ENCODE data around the gene BTD.
A peak's percentile ranks its signal among the peaks of the same experiment; 100 is the strongest.

BTD gene

GRCh38 chr3:15637131-15637951 lies 35.8 kb downstream of the BTD start:
- peak; percentile 27 for DNase-seq

DNA sequence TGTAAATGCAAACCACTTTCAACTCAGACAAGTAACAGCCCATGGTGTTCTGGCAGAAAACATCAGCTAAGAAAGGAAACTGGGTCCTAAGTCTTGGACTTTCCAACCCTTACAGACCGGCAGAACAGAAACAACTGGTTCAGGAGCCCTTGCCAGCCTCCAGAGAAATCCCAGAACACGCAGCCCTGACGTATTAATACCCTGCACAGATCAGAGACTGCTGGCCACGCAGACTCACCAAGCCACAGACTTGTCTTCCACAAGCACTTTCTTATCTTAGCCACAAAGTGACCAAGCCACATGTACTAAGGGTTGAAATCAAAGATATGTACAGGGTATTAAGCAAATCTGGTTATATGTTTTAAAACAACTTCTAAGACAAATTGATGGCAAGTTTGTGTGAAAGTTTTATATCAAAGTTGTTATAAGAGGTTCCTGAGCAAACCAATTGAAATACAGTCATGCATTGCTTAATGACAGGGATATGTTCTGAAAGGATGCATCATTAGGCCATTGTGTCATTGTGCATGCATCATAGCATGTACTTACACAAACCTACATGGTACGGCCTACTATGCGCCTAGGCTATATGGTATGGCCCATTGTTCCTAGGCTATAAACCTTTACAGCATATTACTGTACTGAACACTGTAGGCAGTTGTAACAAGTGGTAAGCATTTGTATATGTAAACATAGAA lies 36.8 kb downstream of the BTD start:
- no peak for DNase-seq

DNA sequence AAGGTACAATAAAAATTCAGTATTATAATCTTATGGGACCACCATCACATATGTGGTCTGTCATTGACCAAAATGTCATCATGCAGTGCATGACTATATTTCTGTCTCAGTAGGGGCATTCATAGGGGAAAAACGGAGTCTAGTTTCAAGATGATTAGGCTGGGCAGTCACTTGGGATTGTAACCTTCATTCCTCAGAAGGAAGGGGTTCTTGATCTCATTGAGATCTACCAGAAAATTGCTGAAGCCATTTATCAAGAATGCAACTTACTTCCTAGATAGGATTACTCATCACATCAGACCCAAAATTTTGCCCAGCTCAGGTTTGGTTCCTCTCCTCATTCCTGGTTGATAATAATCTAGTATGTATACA lies 37.3 kb downstream of the BTD start:
- DNase-seq = peak; percentile 28

DNA sequence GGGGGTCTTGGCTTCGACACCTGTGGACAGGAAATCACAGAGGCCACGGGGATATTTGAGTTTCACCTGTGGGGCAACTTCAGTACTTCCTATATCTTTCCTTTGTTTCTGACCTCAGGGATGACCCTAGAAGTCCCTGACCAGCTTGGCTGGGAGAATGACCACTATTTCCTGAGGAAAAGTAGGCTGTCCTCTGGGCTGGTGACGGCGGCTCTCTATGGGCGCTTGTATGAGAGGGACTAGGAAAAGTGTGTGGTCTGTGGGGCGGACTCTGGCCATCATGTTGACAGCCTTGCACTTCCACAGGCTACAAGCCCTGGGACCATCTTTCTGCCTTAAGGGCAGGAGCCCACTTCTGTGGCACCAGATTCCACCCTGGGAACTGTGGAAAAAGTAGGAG lies 43.7 kb downstream of the BTD start:
- DNase-seq = no peak

GRCh38 chr3:15645740-15646501 lies 44.4 kb downstream of the BTD start:
- DNase-seq = no peak

DNA sequence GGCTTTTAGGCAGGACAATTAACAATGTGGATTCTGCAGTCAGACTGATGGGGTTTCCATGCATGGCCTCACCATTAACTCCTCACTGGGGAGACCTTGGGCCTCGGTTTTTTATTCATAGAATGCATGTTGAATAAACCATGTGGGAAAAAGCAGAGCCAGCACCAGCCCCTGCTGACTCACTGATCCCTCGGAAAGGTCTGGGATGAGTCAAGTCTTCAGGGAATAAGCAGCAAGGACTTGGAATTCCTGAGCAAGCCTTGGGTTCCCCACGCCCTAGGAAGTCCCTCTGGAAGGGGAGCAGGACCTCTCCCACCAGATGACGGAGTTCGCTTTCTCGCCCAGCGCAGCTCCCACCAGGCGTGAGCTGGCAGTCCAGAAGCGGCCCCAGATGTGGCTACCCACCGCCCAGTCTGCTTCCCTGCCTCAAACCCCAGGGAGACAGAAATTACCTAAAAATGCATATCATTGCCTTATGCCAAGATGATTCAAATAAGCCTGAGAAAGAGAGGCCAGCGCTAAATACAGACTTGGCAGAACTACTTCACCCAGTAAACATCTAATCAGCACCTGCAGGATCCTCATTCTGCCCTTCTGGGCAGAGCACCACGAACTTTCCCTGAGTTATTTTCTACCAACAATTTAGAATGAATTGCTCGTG lies 45.4 kb downstream of the BTD start:
- DNase-seq = peak; percentile 31

DNA sequence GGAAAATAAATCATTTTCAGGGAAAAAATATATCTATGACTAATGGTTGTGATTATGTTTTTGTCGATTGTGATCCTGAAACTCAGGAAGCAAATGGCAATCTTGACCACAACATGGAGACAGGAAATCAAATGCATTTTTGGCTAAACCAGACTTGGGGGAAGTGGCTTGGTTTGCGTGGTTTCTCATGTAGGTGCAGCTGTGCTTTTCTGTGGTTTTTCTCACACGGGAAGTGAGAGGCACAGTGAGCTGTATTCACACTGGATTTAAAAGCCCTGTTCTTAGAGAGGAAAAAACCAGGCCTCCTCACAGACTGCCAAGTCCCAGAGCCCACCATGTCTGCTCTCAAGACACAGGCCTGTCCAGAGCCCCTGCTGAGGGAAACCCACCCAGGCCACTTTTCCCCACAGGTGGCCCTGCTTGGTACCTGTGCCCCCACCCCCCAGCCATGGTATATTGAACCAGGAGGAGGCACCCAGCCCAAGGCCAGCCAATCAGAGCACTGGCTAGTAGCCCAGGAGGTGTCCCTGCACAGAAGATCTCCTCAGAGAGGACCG lies 46.1 kb downstream of the BTD start:
- peak; percentile 91 for DNase-seq

GRCh38 chr3:15649341-15649740 lies 47.8 kb downstream of the BTD start:
- DNase-seq = no peak

DNA sequence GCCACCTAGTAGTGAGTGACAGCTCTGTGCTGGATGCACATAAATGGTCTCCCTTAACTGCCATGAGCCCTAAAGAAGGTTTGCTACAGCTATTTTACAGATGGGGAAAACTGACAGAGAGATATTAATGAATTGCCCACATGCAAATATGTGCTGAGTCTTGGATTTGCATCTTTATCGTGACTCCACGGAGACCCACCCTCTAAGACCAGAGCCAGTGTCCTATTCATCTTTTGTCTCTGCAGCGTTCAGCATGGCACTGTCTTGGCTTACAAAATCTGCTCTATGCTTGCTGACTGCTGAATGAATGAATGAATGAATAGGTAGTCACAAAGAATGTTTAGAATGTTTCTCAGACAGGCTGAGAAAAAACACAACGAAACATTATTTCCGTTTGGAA lies 48.3 kb downstream of the BTD start:
- DNase-seq = no peak

DNA sequence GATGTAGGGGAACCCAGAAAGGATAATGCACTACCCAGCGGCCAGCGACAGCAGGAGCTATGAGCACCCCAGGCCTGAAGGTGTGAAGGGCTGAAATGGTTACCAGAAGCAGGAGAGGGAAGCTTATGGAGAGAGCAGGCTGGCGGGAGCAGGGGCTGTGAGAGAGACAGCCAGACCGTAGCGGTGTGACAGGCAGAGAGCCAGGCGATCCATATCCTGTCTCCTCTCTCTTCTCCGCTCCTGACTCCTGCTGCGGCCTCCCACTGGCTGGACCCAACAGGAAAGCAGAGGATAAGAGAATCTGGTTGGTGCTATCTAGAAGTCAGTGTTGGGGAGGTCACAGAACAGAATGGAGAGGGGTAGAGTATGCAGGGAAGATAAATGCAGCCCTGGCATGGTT lies 49.9 kb downstream of the BTD start:
- no peak for DNase-seq

DNA sequence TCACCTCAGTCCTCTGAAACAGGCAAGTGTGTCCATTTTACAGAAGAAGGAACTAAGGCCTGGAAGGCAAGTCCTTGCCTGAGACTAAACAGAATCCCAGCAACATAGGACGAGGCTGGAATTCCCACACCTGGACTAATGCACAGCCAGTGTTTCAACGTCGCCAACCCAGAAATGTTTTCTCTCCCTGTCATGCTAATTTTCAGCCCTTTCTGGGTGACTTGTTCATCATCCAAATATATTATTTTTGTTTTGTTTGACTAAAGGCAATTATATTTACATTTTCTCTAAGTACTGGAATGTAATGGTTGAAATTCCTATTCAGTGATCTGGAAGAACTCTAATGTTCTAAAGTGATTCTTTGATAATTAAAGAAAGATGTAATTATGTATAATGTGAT lies 51.8 kb downstream of the BTD start:
- DNase-seq = no peak

DNA sequence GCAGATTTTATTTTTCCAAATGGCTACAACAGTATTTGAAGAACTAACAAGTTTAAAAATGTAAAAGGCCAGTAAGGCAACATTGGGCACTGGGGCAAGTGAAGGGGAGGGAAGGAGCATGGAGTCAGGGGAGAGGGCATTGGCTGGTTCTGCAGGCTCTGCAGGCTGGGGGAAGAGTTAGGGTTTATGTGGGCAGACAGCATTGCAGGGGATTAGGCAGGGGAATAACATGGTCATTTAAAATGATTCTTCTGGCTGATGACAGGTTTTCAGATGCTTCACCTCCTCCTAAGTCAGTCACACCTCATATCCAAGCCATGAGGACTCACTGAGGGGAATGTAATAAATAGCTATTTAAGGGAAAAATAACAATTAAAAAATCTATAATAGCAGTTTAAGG lies 52.6 kb downstream of the BTD start:
- no peak for DNase-seq

GRCh38 chr3:15654891-15655290 lies 53.3 kb downstream of the BTD start:
- no peak for DNase-seq

DNA sequence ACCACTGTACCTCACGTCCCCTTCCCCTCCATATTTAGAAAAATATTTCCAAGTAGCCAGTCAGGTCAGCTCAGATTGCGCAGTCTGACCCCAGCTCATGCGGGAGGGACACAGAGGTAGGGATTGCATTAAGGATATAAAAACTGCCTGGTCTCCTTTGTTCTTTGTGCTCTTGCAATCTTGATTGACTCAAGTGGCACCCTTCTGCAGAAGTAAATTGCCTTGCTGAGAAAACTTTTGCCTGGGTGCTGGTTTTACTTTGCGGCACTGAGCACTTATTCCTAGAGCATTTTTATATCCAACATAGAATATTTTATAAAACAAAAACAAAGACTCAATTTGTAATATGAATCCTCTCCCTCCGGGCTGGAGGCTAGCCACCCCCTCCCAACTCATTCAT lies 54.8 kb downstream of the BTD start:
- no peak for DNase-seq

DNA sequence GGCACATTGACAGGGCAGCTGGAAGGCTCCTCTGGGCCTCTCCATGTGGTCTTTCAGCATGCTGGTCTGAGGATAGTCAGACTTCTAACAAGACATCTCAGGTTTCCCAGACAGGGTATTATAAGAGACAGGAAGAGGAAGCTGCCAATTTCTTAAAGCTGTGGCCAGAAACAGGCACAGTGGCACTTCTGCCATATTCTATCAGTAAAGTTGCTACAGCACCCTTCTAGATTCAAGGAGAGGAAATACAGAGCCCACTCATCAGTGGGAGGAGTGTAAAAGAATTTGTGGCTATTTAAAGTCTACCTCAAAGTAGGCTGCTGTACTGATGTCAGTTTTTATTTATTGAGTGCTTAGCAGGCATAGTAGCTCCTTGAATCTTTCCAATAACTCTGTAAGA lies 55.5 kb downstream of the BTD start:
- DNase-seq = no peak

GRCh38 chr3:15659254-15659975 lies 57.9 kb downstream of the BTD start:
- no peak for DNase-seq

GRCh38 chr3:15660055-15660935 lies 58.8 kb downstream of the BTD start:
- DNase-seq = no peak

DNA sequence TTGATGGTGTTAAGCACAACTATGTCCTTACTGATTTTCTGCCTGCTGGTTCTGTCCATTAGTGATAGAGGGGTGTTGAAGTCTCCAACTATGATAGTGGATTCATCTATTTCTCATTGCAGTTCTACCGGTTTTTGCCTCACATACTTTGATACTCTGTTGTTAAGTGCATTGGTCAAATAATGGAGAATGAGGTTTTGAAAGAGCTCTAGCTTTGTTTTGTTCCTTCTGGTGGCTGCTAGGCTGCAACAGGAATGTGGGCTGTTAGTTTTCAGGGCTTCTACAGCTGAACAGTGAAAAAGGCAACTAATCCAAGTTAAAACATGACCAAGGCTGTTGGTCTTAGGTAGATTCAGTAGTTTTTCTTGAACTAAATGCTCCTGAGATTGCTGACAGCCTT lies 62.6 kb downstream of the BTD start:
- DNase-seq = no peak

DNA sequence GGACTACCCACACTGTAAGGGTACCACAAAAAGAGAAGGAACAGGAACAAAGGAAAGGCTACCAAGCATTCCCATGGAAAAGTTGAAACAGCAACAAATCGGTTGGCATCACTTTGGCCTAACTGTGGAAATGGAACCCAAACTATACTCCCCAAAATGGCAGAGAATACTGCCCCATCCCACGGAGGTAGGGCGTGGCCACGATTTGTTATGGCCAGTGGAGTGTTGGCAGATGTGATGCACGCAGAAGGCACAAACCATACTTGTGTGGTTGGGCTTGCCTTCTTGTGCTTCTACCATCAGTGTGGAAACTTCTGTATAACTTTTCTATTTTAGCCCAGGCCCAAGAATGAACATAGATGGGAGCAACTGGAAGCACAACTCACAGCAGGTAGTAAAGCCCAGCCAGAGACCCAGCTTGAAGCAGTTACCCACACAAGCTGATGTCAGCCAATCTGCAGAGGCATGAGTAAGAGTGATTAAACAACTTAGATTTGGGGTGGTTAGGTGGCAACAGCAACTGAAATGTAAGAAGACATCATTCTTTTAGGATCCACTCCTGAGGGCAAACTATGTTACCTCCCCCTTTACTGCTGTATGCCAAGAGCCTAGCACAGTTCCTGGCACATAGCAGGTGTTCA lies 64.1 kb downstream of the BTD start:
- no peak for DNase-seq

GRCh38 chr3:15666277-15666676 lies 64.7 kb downstream of the BTD start:
- no peak for DNase-seq

- DNase-seq = peak; percentile 42
These were observed 65.9 kb downstream of the BTD start for GRCh38 chr3:15667484-15667883.

All from activated CD4-positive, alpha-beta T cell treated with anti-CD3 and anti-CD28 coated beads, Interleukin-2, amount 50 U/mL, for 16 hours (primary cell).